ENCODE results near the gene GATA6. TPM values are rescaled to one million over a fixed set of nuclear protein-coding genes. Genes with fewer than 3 reads are reported as not detected.

The GATA6 gene
- total RNA-seq, 1 experiment from 2014 or later = 3.3 TPM

GRCh38 chr18:22226801-22227200 lies 57.4 kb downstream of the GATA6 start:
- H3K4me2 ChIP-seq (ENCODE audit: low read length) = no peak overlapping the region

More at GRCh38 chr18:22226801-22227200, 57.4 kb downstream of the GATA6 start:
- H3K79me2 ChIP-seq (ENCODE audit: insufficient read depth, low read length) = no peaks in the 10 kb centered on the region
- no peaks in the 10 kb centered on the region for H3K36me3 ChIP-seq (ENCODE audit: control insufficient read depth in 1 of 2, insufficient read depth in 2 of 2, low read length in 2 of 2)
- no peaks in the 10 kb centered on the region for H3K27me3 ChIP-seq (ENCODE audit: insufficient read depth, low read length)
- H2AFZ ChIP-seq (ENCODE audit: low read depth, low read length, poor library complexity, severe bottlenecking) = no peak overlapping the region
- H3K9ac ChIP-seq (ENCODE audit: low read length) = no peak overlapping the region
- H3K9me3 ChIP-seq (ENCODE audit: control insufficient read depth in 1 of 2, insufficient read depth in 1 of 2, low read depth in 1 of 2, low read length in 2 of 2) = no peaks in the 10 kb centered on the region
- CTCF ChIA-PET = no interaction called here
- ATAC-seq (no peak), DNase-seq (ENCODE audit: low read depth, low spot score) (no peak)
- POLR2A ChIA-PET = no interaction called here
- intact Hi-C loops (cut with micrococcal nuclease) = loop anchor here (10.0 kb wide), 1 partner anchor 138 kb away; no protein-coding TSS in a partner anchor
- no peak overlapping the region for H3K4me3 ChIP-seq (replicated peaks in 1 of 2; ENCODE audit: low read depth in 1 of 2, low read length in 2 of 2)
- peaks cover 10 to 13% of the 10 kb centered on the region in 2 experiments; a peak in 3 of 4 replicates for H3K4me1 ChIP-seq (ENCODE audit: control insufficient read depth in 1 of 2, insufficient read depth in 2 of 2, low read length in 2 of 2)
- RAD21 ChIA-PET (ENCODE audit: low non-redundant PET in 1 of 2, low total read pairs in 2 of 2, uncharacterized antibody in 2 of 2, unreplicated experiment in 2 of 2) = no interaction called here
- TF ChIP-seq ZNF274 (IDR thresholded peaks at IDR 0.05; ENCODE audit: low read depth, low read length) = no peak
- TF ChIP-seq POLR2A (IDR thresholded peaks at IDR 0.05; ENCODE audit: borderline replicate concordance, extremely low read depth, insufficient read depth, insufficient read length) = no peak
- no peak for TF ChIP-seq CEBPB (IDR thresholded peaks at IDR 0.05; ENCODE audit: low read depth)
- TF ChIP-seq SP1 (IDR thresholded peaks at IDR 0.05; ENCODE audit: low read depth) = no peak
- TF ChIP-seq ELF1 (IDR thresholded peaks at IDR 0.05; ENCODE audit: borderline replicate concordance, low read depth) = no peak
- TF ChIP-seq POLR2AphosphoS5 (IDR thresholded peaks at IDR 0.05; ENCODE audit: low read depth, low read length) = no peak
- no peak for TF ChIP-seq SIN3A (IDR thresholded peaks at IDR 0.05; ENCODE audit: low read depth)
- TF ChIP-seq REST (IDR thresholded peaks at IDR 0.05; ENCODE audit: low read depth) = no peak
- no peak for TF ChIP-seq ZBTB33 (IDR thresholded peaks at IDR 0.05; ENCODE audit: extremely low read depth, insufficient replicate concordance, low read length)
- TF ChIP-seq CBX3 (IDR thresholded peaks at IDR 0.05; ENCODE audit: low read depth) = no peak
- TF ChIP-seq YY1 (IDR thresholded peaks at IDR 0.05; ENCODE audit: extremely low read depth, insufficient replicate concordance, low read depth, low read length) = no peak
- no peak for TF ChIP-seq SRF (IDR thresholded peaks at IDR 0.05; ENCODE audit: low read depth)
- TF ChIP-seq JUND (IDR thresholded peaks at IDR 0.05) = no peak
- TF ChIP-seq EGR1 (IDR thresholded peaks at IDR 0.05; ENCODE audit: low read depth) = no peak
- no peak for TF ChIP-seq EZH2 (IDR thresholded peaks at IDR 0.05)
- TF ChIP-seq RAD21 (IDR thresholded peaks at IDR 0.05; ENCODE audit: low read depth) = no peak
- no peak for TF ChIP-seq EZH2phosphoT487 (IDR thresholded peaks at IDR 0.05; ENCODE audit: borderline replicate concordance)
- H4K20me1 ChIP-seq (ENCODE audit: insufficient read depth) = no peaks in the 10 kb centered on the region
- BruUV-seq (replicated peaks) = no TSS peak
- H3K27ac ChIP-seq (ENCODE audit: low read depth, low read length) = no peak overlapping the region
- H3K9me2 ChIP-seq (ENCODE audit: insufficient read depth) = no peaks in the 10 kb centered on the region

All from HCT116 (cell line).